Fibroblast of the aortic adventitia (primary cell): ENCODE data around the gene ARHGEF33. TPM values are rescaled to one million over a fixed set of nuclear protein-coding genes. Genes with fewer than 3 reads are reported as not detected.

Source experiments
- DNase-seq: peaks from one replicate; pipeline ENCODE4 v3.0.0-alpha.2; 2010; ENCODE audit warnings: low read depth
- H3K4me3 ChIP-seq: 2 replicates; pipeline ENCODE4 v1.5.1; 2011; ENCODE audit warnings: low read depth, mild to moderate bottlenecking, control low read depth, low read length, moderate library complexity
- CTCF ChIP-seq: IDR thresholded peaks from 2 replicates; pipeline ENCODE4 v1.5.1; 2011; ENCODE audit warnings: mild to moderate bottlenecking, low read length, control low read depth, inconsistent platforms; ENCODE audit not compliant: insufficient read depth
- total RNA-seq: library from RNA; depleted of rRNA; stranded (reverse); fragments of >200 nt; gene quantifications from 2 replicates; pipeline ENCODE4 v1.2.3, GENCODE V29; 2012; ENCODE audit warnings: low replicate concordance

ARHGEF33 gene
- total RNA-seq, 1 donor: 0.54 TPM

- no peak for DNase-seq
- no peak for TF ChIP-seq CTCF
- H3K4me3 ChIP-seq: no peak overlapping the region
These were observed 18.3 kb downstream of the ARHGEF33 start for GRCh38 chr2:38907743-38908562.

- no peak for TF ChIP-seq CTCF
- H3K4me3 ChIP-seq: no peak overlapping the region
- DNase-seq: no peak
These were observed 20.2 kb downstream of the ARHGEF33 start for GRCh38 chr2:38909872-38910271.

DNA sequence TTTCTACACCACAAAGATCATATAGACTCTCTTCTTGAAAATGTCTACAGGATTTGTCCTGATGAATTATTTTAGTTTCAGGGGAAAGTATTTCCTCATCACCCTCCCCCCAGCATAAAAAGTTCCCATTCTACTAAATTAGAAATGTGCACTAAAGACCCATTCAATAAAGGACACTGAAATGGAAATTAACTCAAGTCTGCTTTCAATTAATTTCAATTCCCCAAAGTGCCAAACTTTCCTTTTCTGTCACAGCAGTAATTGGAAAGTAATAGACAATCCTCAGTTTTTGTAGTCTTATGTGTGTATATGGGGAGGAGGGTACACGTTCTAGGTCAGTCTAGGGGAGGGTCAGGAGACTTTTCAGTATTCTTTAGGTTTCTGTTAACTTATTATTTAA lies 21.5 kb downstream of the ARHGEF33 start:
- TF ChIP-seq CTCF: no peak
- DNase-seq: no peak
- H3K4me3 ChIP-seq: no peak overlapping the region

GRCh38 chr2:38912619-38913018 lies 22.9 kb downstream of the ARHGEF33 start:
- no peak for TF ChIP-seq CTCF
- no peak overlapping the region for H3K4me3 ChIP-seq
- DNase-seq: no peak

- H3K4me3 ChIP-seq: no peak overlapping the region
- TF ChIP-seq CTCF: no peak
- DNase-seq: no peak
These were observed 32.7 kb downstream of the ARHGEF33 start for GRCh38 chr2:38922389-38922788.

DNA sequence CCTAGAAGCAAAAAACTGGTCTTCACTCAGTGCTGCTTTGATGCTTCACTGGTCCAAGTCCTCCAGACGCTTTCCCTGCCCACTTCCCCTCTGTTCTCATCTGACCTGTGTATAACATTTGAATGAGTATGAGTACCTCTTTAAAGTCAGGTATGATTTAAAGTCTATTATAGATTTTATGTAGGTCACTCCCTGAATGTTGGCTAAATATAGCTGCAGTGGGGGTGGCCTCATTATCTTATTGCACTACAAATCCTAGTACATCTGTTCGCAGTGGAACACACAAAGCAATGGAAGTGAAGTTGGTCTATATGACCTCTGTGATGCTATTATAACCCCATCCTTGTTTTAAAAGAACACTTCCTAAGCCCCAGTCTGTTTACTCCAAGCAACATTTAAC lies 33.2 kb downstream of the ARHGEF33 start:
- TF ChIP-seq CTCF: no peak
- DNase-seq: no peak
- no peak overlapping the region for H3K4me3 ChIP-seq

DNA sequence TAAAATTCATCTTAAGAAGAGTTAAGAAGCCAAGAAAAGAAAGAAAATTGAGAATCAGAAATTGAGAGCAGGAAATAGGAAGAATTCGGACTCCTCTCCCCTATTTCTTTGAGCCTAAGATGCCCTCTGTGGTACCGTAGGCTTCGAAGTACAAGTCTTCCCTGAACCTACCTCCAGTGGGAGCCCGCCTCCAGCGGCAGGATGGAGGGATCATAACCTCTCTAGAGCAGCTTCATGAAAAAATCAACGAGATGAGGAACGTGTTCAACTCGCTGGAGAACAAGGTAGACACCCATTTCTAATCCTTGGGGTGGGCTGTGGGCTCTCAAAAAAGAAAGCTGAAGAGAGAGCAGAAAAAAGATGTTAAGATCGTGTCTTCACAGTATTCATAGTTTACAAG lies 36.3 kb downstream of the ARHGEF33 start:
- no peak overlapping the region for H3K4me3 ChIP-seq
- no peak for DNase-seq

More for the DNA sequence above, 36.3 kb downstream of the ARHGEF33 start:
- TF ChIP-seq CTCF: peak; percentile 7
